MM.1S (cell line): ENCODE measurements around the gene ANKS1B.

Experiments
- DNase-seq: peaks from one replicate; pipeline ENCODE4 v3.0.0-alpha.2; 2015
- H2AFZ ChIP-seq: fragments of 300-600 bp; sonication (generic); 2 replicates; pipeline ENCODE4 v1.6.0; 2016; ENCODE audit warnings: antibody characterized with exemption, low read length
- H3F3A ChIP-seq: fragments of 300-600 bp; sonication (generic); 2 replicates; pipeline ENCODE4 v1.6.1; 2016; ENCODE audit warnings: mild to moderate bottlenecking, antibody characterized with exemption, low read length, moderate library complexity, mixed read lengths; ENCODE audit not compliant: insufficient read depth
- H3K27ac ChIP-seq: fragments of 300-600 bp; sonication (generic); 2 replicates; pipeline ENCODE4 v1.5.1; 2016; ENCODE audit warnings: mild to moderate bottlenecking, low read length
- H3K27me3 ChIP-seq: fragments of 300-600 bp; sonication (generic); replicated peaks from 2 replicates; pipeline ENCODE4 v1.6.0; 2016; ENCODE audit warnings: low read length; ENCODE audit not compliant: insufficient read depth
- H3K36me3 ChIP-seq: fragments of 300-600 bp; sonication (generic); replicated peaks from 2 replicates; pipeline ENCODE4 v1.6.1; 2016; ENCODE audit warnings: mild to moderate bottlenecking, low read length, mixed read lengths; ENCODE audit not compliant: insufficient read depth
- H3K4me1 ChIP-seq: fragments of 300-600 bp; sonication (generic); 2 replicates; pipeline ENCODE4 v1.6.1; 2016; ENCODE audit warnings: low read length, mixed read lengths
- H3K4me2 ChIP-seq: fragments of 300-600 bp; sonication (generic); 2 replicates; pipeline ENCODE4 v1.6.0; 2016; ENCODE audit warnings: low read depth, low read length
- H3K4me3 ChIP-seq: fragments of 300-600 bp; sonication (generic); 2 replicates; pipeline ENCODE4 v1.5.1; 2016; ENCODE audit warnings: low read length, mixed read lengths
- H3K79me2 ChIP-seq: fragments of 300-600 bp; sonication (generic); 2 replicates; pipeline ENCODE4 v1.6.1; 2016; ENCODE audit warnings: mixed run types, low read length, mixed read lengths
- H3K9ac ChIP-seq: fragments of 300-600 bp; sonication (generic); 2 replicates; pipeline ENCODE4 v1.6.1; 2016; ENCODE audit warnings: low read length, mixed read lengths
- H3K9me2 ChIP-seq: fragments of 300-600 bp; sonication (generic); replicated peaks from 2 replicates; pipeline ENCODE4 v1.6.1; 2016; ENCODE audit warnings: mild to moderate bottlenecking, low read length, mixed read lengths; ENCODE audit not compliant: insufficient read depth
- H3K9me3 ChIP-seq: fragments of 300-600 bp; sonication (generic); replicated peaks from 2 replicates; pipeline ENCODE4 v1.6.1; 2016; ENCODE audit warnings: mild to moderate bottlenecking, low read length, mixed read lengths; ENCODE audit not compliant: insufficient read depth
- H4K20me1 ChIP-seq: fragments of 300-600 bp; sonication (generic); 2 replicates; pipeline ENCODE4 v1.6.1; 2016; ENCODE audit warnings: mild to moderate bottlenecking, low read length, moderate library complexity, mixed read lengths; ENCODE audit not compliant: insufficient read depth
- EZH2 ChIP-seq: fragments of 300-600 bp; sonication (generic); optimal IDR thresholded peaks from 2 replicates; pipeline ENCODE3; 2017; ENCODE audit warnings: low read depth, mild to moderate bottlenecking, antibody characterized with exemption, low read length, mixed read lengths
- EZH2phosphoT487 ChIP-seq: fragments of 300-600 bp; sonication (generic); IDR thresholded peaks from 2 replicates; pipeline ENCODE4 v1.6.1; 2018; ENCODE audit warnings: antibody characterized with exemption, low read length
- TF ChIP-seq, protein P1 (sequence below): fragments of 300-600 bp; sonication (generic); IDR thresholded peaks from 2 replicates; pipeline ENCODE4 v1.5.1; 2016; ENCODE audit warnings: antibody characterized with exemption, low read length, mixed read lengths

The ANKS1B gene

DNA sequence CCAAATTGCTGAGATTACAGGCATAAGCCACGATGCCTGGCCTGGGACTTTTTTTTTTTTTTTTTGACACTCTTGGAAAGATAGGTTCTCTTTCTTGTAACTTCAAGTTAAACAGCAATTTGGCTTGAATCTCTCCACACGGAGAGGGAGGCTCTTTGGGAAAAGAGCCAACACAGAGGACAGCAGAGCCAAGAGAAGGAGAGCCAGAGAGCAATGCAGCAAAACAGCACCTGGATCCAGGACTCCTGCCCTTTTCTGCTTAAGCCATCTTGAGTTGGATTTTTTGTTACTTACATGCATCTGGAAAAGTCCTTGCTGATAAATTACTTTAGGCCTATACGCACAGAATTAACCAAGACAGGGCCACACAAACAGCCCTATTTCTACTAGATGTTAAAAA lies 1162.9 kb downstream of the ANKS1B start:
- Histone ChIP-seq H3F3A (no peaks in the 10 kb centered on the region), H3K9me2 (no peaks in the 10 kb centered on the region), H2AFZ (no peak overlapping the region), H3K4me2 (no peak overlapping the region), H4K20me1 (no peaks in the 10 kb centered on the region), H3K79me2 (no peaks in the 10 kb centered on the region), H3K27ac (no peak overlapping the region), H3K27me3 (no peaks in the 10 kb centered on the region), H3K4me1 (no peaks in the 10 kb centered on the region; the same call in 1 of the 2 replicates), H3K9me3 (no peaks in the 10 kb centered on the region), H3K9ac (no peak overlapping the region), H3K36me3 (no peaks in the 10 kb centered on the region), H3K4me3 (no peak overlapping the region)
- TF ChIP-seq, protein P1, sequence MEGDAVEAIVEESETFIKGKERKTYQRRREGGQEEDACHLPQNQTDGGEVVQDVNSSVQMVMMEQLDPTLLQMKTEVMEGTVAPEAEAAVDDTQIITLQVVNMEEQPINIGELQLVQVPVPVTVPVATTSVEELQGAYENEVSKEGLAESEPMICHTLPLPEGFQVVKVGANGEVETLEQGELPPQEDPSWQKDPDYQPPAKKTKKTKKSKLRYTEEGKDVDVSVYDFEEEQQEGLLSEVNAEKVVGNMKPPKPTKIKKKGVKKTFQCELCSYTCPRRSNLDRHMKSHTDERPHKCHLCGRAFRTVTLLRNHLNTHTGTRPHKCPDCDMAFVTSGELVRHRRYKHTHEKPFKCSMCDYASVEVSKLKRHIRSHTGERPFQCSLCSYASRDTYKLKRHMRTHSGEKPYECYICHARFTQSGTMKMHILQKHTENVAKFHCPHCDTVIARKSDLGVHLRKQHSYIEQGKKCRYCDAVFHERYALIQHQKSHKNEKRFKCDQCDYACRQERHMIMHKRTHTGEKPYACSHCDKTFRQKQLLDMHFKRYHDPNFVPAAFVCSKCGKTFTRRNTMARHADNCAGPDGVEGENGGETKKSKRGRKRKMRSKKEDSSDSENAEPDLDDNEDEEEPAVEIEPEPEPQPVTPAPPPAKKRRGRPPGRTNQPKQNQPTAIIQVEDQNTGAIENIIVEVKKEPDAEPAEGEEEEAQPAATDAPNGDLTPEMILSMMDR, result no peak
- TF ChIP-seq EZH2phosphoT487, result no peak
- no peak for TF ChIP-seq EZH2
- DNase-seq, result no peak

DNA sequence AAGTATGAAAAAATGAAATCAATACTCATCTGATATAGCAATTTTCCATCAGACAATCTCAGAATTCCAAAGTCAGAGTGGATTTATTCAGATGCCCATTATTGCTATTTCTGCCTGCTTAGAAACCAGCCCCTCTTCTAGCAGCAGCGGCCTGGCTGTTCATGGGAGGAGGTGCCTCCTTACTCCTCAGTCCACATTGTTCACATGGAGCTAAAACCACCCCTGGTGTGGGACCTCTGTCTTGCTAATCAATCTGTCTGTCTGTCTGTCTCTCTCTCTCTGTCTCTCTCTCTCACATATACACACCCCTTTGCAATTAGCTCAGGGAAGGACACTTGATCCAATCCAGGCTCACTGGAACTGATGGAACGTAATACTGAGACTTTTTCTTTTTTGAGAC lies 1163.5 kb downstream of the ANKS1B start:
- Histone ChIP-seq H3K27me3 (no peaks in the 10 kb centered on the region), H3K9ac (no peak overlapping the region), H4K20me1 (no peaks in the 10 kb centered on the region), H3K9me3 (no peaks in the 10 kb centered on the region), H3K4me3 (no peak overlapping the region), H3K79me2 (no peaks in the 10 kb centered on the region), H3K4me2 (no peak overlapping the region), H3K4me1 (no peaks in the 10 kb centered on the region; the same call in 1 of the 2 replicates), H3K27ac (no peak overlapping the region), H3K36me3 (no peaks in the 10 kb centered on the region), H3F3A (no peaks in the 10 kb centered on the region), H3K9me2 (no peaks in the 10 kb centered on the region), H2AFZ (no peak overlapping the region)
- DNase-seq, result no peak
- TF ChIP-seq EZH2phosphoT487 (no peak), EZH2 (no peak)
- TF ChIP-seq, protein P1, result no peak

DNA sequence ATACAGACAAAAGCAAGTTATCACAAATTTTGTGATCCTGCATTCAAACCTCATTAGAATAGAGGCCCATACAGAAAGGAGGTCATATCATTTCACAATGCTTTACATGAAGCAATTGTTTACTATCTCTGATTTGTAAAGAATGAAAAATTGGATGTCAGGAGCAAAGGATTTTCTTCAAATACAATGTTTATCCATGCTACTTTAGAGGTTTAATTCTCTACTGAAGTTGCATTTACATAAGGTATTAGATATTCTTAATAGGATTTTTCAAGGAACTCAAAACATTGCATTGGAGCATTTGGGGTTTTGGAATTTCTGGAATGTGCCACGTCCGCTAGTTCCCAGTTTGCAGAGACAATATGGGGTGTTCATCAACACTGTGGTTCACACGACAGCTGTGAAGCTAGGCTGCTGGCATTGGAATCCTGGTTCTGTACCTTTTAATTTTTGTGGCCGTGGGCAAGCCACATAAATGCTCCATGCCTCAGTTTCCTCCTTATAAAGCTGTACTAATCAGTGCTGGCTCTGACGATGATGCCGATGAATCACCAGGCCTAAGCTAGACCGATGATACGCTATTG lies 1164.8 kb downstream of the ANKS1B start:
- DNase-seq, result no peak
- H3K4me3 ChIP-seq, result no peak overlapping the region
- H3K4me2 ChIP-seq, result no peak overlapping the region

More for the DNA sequence above, 1164.8 kb downstream of the ANKS1B start:
- Histone ChIP-seq H3K36me3 (no peaks in the 10 kb centered on the region), H3K9me2 (no peaks in the 10 kb centered on the region), H3K4me1 (no peaks in the 10 kb centered on the region; the same call in 1 of the 2 replicates), H3K79me2 (no peaks in the 10 kb centered on the region), H3K9ac (no peak overlapping the region), H3F3A (no peaks in the 10 kb centered on the region), H3K9me3 (no peaks in the 10 kb centered on the region), H3K27me3 (no peaks in the 10 kb centered on the region), H3K27ac (no peak overlapping the region), H2AFZ (no peak overlapping the region), H4K20me1 (no peaks in the 10 kb centered on the region)
- TF ChIP-seq, protein P1, result no peak
- TF ChIP-seq EZH2, result no peak
- TF ChIP-seq EZH2phosphoT487, result no peak
